Esophagus muscularis mucosa (tissue), 4 donors: Measurements from ENCODE around the gene BRAT1. TPM values are rescaled to one million over a fixed set of nuclear protein-coding genes. Genes with fewer than 3 reads are reported as not detected.

Experiments
- DNase-seq: peaks from one replicate; pipeline ENCODE4 v3.0.0-alpha.2; 2017; ENCODE audit errors: extremely low spot score
- H3K27ac ChIP-seq, 4 donors: fragments of 200-600 bp; sonication (generic); replicated peaks in 1 of 4; 1 replicate in 3 of 4; 2 replicates in 1 of 4; pipeline ENCODE4 v1.5.1; 2016 to 2019; ENCODE audit warnings: mild to moderate bottlenecking in 1 of 4
- H3K27me3 ChIP-seq, 4 donors: fragments of 200-600 bp; sonication (generic); one replicate each; pipeline versions ENCODE4 v1.5.1 to v1.6.0; 2016 to 2019
- H3K36me3 ChIP-seq, 4 donors: fragments of 200-600 bp; sonication (generic); one replicate each; pipeline ENCODE4 v1.5.1; 2016 to 2019
- H3K4me1 ChIP-seq, 4 donors: fragments of 200-600 bp; sonication (generic); one replicate each; pipeline ENCODE4 v1.5.1; 2016 to 2019
- H3K4me3 ChIP-seq, 4 donors: fragments of 200-600 bp; sonication (generic); 1 replicate in 2 of 4; 2 replicates in 2 of 4; pipeline ENCODE4 v1.5.1; 2016 to 2019; ENCODE audit warnings: mild to moderate bottlenecking in 4 of 4, moderate library complexity in 1 of 4
- H3K9me3 ChIP-seq, 4 donors: fragments of 200-600 bp; sonication (generic); 1 replicate in 3 of 4; 2 replicates in 1 of 4; pipeline ENCODE4 v1.5.1; 2016 to 2019
- CTCF ChIP-seq, 3 experiments: fragments of 200-600 bp in 2 of 3; fragments of 450-650 bp in 1 of 3; sonication (generic) in 2 of 3; IDR thresholded peaks; one replicate each; pipeline ENCODE4 v1.5.1; 2017 to 2019; ENCODE audit warnings: antibody characterized with exemption in 3 of 3, mild to moderate bottlenecking in 2 of 3, moderate library complexity in 1 of 3
- EP300 ChIP-seq: sonication (generic); formaldehyde crosslinking; IDR thresholded peaks from one replicate; pipeline ENCODE4 v1.6.1; 2017; ENCODE audit warnings: antibody characterized with exemption
- POLR2A ChIP-seq: fragments of 450-650 bp; IDR thresholded peaks from one replicate; pipeline ENCODE4 v1.6.1; 2017; ENCODE audit warnings: antibody characterized with exemption, moderate library complexity, mild to moderate bottlenecking, low read depth
- POLR2AphosphoS5 ChIP-seq, 2 donors: sonication (generic); formaldehyde crosslinking; IDR thresholded peaks; one replicate each; pipeline ENCODE4 v1.6.1; 2017; ENCODE audit warnings: antibody characterized with exemption in 2 of 2
- WGBS: methylation state at CpG from one replicate; pipeline ENCODE4 v1.1.5; 2018; 5-methylcytosine and 5-hydroxymethylcytosine counted together
- intact Hi-C: fragments of 100-400 bp; cut with DNase I; formaldehyde crosslinking; loops from one replicate; pipeline ENCODE4 v1.15.1; 2023
- total RNA-seq, 4 donors: library from RNA; depleted of rRNA; stranded (reverse); fragments of >200 nt; gene quantifications; one replicate each; pipeline versions ENCODE4 v1.1.0 to v1.2.1, GENCODE V29; 2016

Gene BRAT1
- total RNA-seq, 4 donors from 2014 or later, result 22.0 to 43.8 (median 32.7) TPM

- 90% methylated on average over 13 of the region's 32 CpGs for WGBS
- Histone ChIP-seq H3K27me3 (peaks cover 0 to 65% (median 4%) of the 10 kb centered on the region in 4 donors), H3K9me3 (no peaks in the 10 kb centered on the region), H3K36me3 (no peaks in the 10 kb centered on the region), H3K27ac (no peak overlapping the region), H3K4me3 (no peak overlapping the region), H3K4me1 (peaks cover 29 to 35% (median 32%) of the 10 kb centered on the region in 4 donors)
- no peak for DNase-seq
- TF ChIP-seq CTCF (IDR thresholded peaks at IDR 0.05) (no peak), EP300 (no peak), POLR2AphosphoS5 (IDR thresholded peaks at IDR 0.05) (no peak), POLR2A (no peak)
- intact Hi-C loops, result no loop called here
Measured at GRCh38 chr7:2494191-2495130, 60.9 kb downstream of the BRAT1 start.

- Histone ChIP-seq H3K9me3 (no peaks in the 10 kb centered on the region), H3K27me3 (peaks cover 0 to 67% (median 4%) of the 10 kb centered on the region in 4 donors), H3K27ac (no peak overlapping the region), H3K4me1 (peaks cover 39 to 43% (median 41%) of the 10 kb centered on the region in 4 donors), H3K4me3 (no peak overlapping the region), H3K36me3 (no peaks in the 10 kb centered on the region)
- TF ChIP-seq CTCF (IDR thresholded peaks at IDR 0.05), result no peak
- TF ChIP-seq EP300, result no peak
- TF ChIP-seq POLR2A, result no peak
- no peak for TF ChIP-seq POLR2AphosphoS5 (IDR thresholded peaks at IDR 0.05)
- no peak for DNase-seq
- WGBS, result 34% methylated on average over 9 of the region's 11 CpGs
- intact Hi-C loops, result no loop called here
Measured at GRCh38 chr7:2493205-2494164, 61.8 kb downstream of the BRAT1 start.

GRCh38 chr7:2492038-2492437 is 63.3 kb downstream of the BRAT1 start:
- Histone ChIP-seq H3K27me3 (peaks cover 0 to 66% (median 4%) of the 10 kb centered on the region in 4 donors), H3K36me3 (no peaks in the 10 kb centered on the region), H3K9me3 (no peaks in the 10 kb centered on the region), H3K4me3 (no peak overlapping the region), H3K4me1 (peaks cover 50 to 56% (median 52%) of the 10 kb centered on the region in 4 donors), H3K27ac (no peak overlapping the region)
- 96% methylated on average over 2 of the region's 2 CpGs for WGBS
- intact Hi-C loops, result no loop called here
- TF ChIP-seq POLR2A (no peak), CTCF (IDR thresholded peaks at IDR 0.05) (no peak), EP300 (no peak), POLR2AphosphoS5 (IDR thresholded peaks at IDR 0.05) (no peak)
- no peak for DNase-seq

- peaks cover 50 to 56% (median 53%) of the 10 kb centered on the region in 4 donors for H3K4me1 ChIP-seq
- no peak for DNase-seq
- peaks cover 0 to 61% (median 0%) of the 10 kb centered on the region in 4 donors for H3K27me3 ChIP-seq
- no peaks in the 10 kb centered on the region for H3K36me3 ChIP-seq
- WGBS, result 73% methylated on average over 13 of the region's 13 CpGs
- intact Hi-C loops, result no loop called here
- H3K4me3 ChIP-seq, result no peak overlapping the region
- H3K9me3 ChIP-seq, result no peaks in the 10 kb centered on the region
- TF ChIP-seq POLR2A, result no peak
- H3K27ac ChIP-seq, result peak overlapping the region in 3 of 4 donors; percentile 54 to 64 (median 59)
Measured at GRCh38 chr7:2490181-2490651, 65.1 kb downstream of the BRAT1 start.
